SU-DHL-6 (cell line): Measurements from ENCODE around the gene OR2A25.

Experiments used
- H2AFZ ChIP-seq: fragments of 200-600 bp; sonication (generic); 2 replicates; pipeline ENCODE4 v1.6.1; 2014; ENCODE audit warnings: low read depth, mild to moderate bottlenecking, moderate library complexity, mixed read lengths, antibody characterized with exemption, low read length; ENCODE audit not compliant: severe bottlenecking
- H3F3A ChIP-seq: fragments of 200-600 bp; shearing (Covaris generic); 2 replicates; pipeline ENCODE4 v1.6.0; 2016; ENCODE audit warnings: antibody characterized with exemption, mild to moderate bottlenecking; ENCODE audit not compliant: insufficient read depth
- H3K27ac ChIP-seq: fragments of 200-600 bp; sonication (generic); 2 replicates; pipeline ENCODE4 v1.5.1; 2016; ENCODE audit warnings: low read depth, mild to moderate bottlenecking, low read length, moderate library complexity, mixed read lengths
- H3K27me3 ChIP-seq: fragments of 200-600 bp; sonication (generic), shearing (Covaris generic); 2 replicates; pipeline ENCODE4 v1.6.0; 2014; ENCODE audit warnings: mild to moderate bottlenecking, low read length
- H3K36me3 ChIP-seq: fragments of 200-600 bp; sonication (generic); 2 replicates; pipeline ENCODE4 v1.6.1; 2014; ENCODE audit warnings: mild to moderate bottlenecking, low read length, mixed read lengths
- H3K4me2 ChIP-seq: fragments of 300-600, 200-600 bp; shearing (Covaris generic), sonication (generic); 2 replicates; pipeline ENCODE4 v1.6.0; 2014; ENCODE audit warnings: low read length, low read depth, mild to moderate bottlenecking; ENCODE audit not compliant: poor library complexity, severe bottlenecking
- H3K4me3 ChIP-seq: fragments of 200-600 bp; sonication (generic); 2 replicates; pipeline ENCODE4 v1.5.1; 2014; ENCODE audit warnings: antibody characterized with exemption, low read length, mild to moderate bottlenecking, mixed read lengths; ENCODE audit not compliant: insufficient read depth, poor library complexity, severe bottlenecking
- H3K79me2 ChIP-seq: fragments of 200-600 bp; sonication (generic); 2 replicates; pipeline ENCODE4 v1.6.1; 2014; ENCODE audit warnings: mild to moderate bottlenecking, low read length, moderate library complexity; ENCODE audit not compliant: insufficient read depth
- H3K9ac ChIP-seq: fragments of 200-600 bp; sonication (generic); 2 replicates; pipeline ENCODE4 v1.7.0; 2014; ENCODE audit warnings: mild to moderate bottlenecking, low read length
- H3K9me2 ChIP-seq: fragments of 200-600 bp; sonication (generic); replicated peaks from 2 replicates; pipeline ENCODE4 v1.6.1; 2014; ENCODE audit warnings: low read length; ENCODE audit not compliant: insufficient read depth
- H3K9me3 ChIP-seq: fragments of 200-600 bp; sonication (generic); 2 replicates; pipeline ENCODE4 v1.6.1; 2014; ENCODE audit warnings: low read length, mixed read lengths; ENCODE audit not compliant: insufficient read depth
- H4K20me1 ChIP-seq: fragments of 200-600 bp; sonication (generic); 2 replicates; pipeline ENCODE4 v1.6.1; 2014; ENCODE audit warnings: low read depth, mild to moderate bottlenecking, antibody characterized with exemption, low read length, moderate library complexity, mixed read lengths
- EZH2phosphoT487 ChIP-seq: fragments of 200-600 bp; sonication (generic), shearing (Covaris generic); conservative IDR thresholded peaks from 2 replicates; pipeline ENCODE4 v1.6.1; 2018; ENCODE audit warnings: mild to moderate bottlenecking, antibody characterized with exemption, low read length, moderate library complexity, mixed read lengths
- TF ChIP-seq, protein P1 (sequence below): fragments of 200-600 bp; sonication (generic); IDR thresholded peaks from one replicate; pipeline ENCODE4 v1.5.1; 2017; ENCODE audit warnings: antibody characterized with exemption, mild to moderate bottlenecking, low read length, moderate library complexity; ENCODE audit not compliant: insufficient read depth, poor library complexity, severe bottlenecking

The OR2A25 gene

DNA sequence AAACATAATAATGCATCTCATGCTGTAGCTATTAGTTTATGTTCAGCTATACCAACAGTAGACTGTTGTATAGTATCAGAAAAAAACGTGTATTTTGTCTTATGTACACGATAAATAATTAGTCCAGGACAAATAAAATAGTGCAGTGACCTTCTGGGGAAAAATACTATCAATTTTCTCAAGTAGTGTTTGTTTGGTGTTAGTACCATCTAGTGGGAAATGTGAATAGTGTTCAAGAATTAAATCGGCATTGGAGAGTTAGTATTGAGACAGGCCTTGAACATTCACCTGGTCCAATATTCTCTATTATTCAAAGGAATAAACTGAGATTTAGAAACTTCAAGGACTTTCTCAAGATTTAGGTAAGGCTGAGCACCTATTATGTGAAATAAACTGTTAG, 42.5 kb upstream of the OR2A25 start:
- Histone ChIP-seq H3F3A (no peaks in the 10 kb centered on the region), H3K27me3 (no peaks in the 10 kb centered on the region), H3K27ac (no peak overlapping the region), H3K36me3 (no peaks in the 10 kb centered on the region), H3K9me3 (no peaks in the 10 kb centered on the region), H2AFZ (no peak overlapping the region), H3K4me2 (no peak overlapping the region), H3K79me2 (no peaks in the 10 kb centered on the region), H3K9me2 (no peaks in the 10 kb centered on the region), H4K20me1 (no peaks in the 10 kb centered on the region), H3K4me3 (no peak overlapping the region), H3K9ac (no peak overlapping the region)
- TF ChIP-seq, protein P1, sequence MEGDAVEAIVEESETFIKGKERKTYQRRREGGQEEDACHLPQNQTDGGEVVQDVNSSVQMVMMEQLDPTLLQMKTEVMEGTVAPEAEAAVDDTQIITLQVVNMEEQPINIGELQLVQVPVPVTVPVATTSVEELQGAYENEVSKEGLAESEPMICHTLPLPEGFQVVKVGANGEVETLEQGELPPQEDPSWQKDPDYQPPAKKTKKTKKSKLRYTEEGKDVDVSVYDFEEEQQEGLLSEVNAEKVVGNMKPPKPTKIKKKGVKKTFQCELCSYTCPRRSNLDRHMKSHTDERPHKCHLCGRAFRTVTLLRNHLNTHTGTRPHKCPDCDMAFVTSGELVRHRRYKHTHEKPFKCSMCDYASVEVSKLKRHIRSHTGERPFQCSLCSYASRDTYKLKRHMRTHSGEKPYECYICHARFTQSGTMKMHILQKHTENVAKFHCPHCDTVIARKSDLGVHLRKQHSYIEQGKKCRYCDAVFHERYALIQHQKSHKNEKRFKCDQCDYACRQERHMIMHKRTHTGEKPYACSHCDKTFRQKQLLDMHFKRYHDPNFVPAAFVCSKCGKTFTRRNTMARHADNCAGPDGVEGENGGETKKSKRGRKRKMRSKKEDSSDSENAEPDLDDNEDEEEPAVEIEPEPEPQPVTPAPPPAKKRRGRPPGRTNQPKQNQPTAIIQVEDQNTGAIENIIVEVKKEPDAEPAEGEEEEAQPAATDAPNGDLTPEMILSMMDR: no peak
- TF ChIP-seq EZH2phosphoT487: no peak

DNA sequence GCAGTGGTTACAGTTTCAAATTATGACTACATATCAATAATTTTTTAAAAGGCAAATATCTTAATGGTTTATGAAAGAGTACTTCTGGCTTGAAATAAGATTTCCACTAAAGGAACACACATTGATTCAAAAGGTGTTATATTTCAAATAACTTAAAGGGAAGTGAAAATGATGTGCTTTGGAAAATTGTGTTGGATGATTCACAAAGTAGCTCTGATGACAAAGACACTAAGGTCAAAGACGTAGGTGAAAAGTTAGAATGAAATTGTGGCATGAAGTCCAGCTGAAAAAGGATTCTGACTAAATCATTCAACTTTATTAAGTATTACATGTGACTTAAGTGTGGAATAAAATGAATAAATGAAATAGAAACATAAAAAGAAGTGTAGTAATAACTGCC, 41.6 kb upstream of the OR2A25 start:
- no peak overlapping the region for H2AFZ ChIP-seq
- H3K9me3 ChIP-seq: no peaks in the 10 kb centered on the region
- no peaks in the 10 kb centered on the region for H4K20me1 ChIP-seq
- no peaks in the 10 kb centered on the region for H3K9me2 ChIP-seq
- H3K27me3 ChIP-seq: no peaks in the 10 kb centered on the region
- no peaks in the 10 kb centered on the region for H3K36me3 ChIP-seq
- H3K27ac ChIP-seq: no peak overlapping the region
- H3K4me3 ChIP-seq: no peak overlapping the region
- no peaks in the 10 kb centered on the region for H3K79me2 ChIP-seq
- TF ChIP-seq EZH2phosphoT487: no peak
- TF ChIP-seq, protein P1: no peak
- no peaks in the 10 kb centered on the region for H3F3A ChIP-seq
- H3K9ac ChIP-seq: no peak overlapping the region
- H3K4me2 ChIP-seq: no peak overlapping the region

DNA sequence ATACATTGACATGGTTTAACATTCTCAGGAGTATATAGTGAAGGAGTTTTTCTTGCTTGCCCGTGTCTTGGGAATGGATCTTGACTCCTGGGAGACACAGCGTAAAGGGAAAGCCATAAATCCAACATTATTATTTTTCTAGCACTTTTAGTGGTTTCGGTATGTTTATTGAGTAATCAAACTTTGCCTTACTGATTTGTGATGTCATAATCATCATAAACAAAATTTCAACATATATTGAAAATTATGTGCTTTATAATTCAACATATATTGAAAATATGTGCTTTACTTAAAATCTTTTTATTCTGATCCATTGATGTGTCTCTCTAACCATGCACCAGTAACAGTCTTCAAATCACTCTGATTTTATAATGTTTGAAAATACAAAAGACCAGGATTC, 41.1 kb upstream of the OR2A25 start:
- H4K20me1 ChIP-seq: no peaks in the 10 kb centered on the region
- H3K4me3 ChIP-seq: no peak overlapping the region
- no peaks in the 10 kb centered on the region for H3K9me2 ChIP-seq
- H2AFZ ChIP-seq: no peak overlapping the region
- H3K27ac ChIP-seq: no peak overlapping the region
- no peaks in the 10 kb centered on the region for H3K36me3 ChIP-seq
- no peak overlapping the region for H3K4me2 ChIP-seq
- no peaks in the 10 kb centered on the region for H3K27me3 ChIP-seq
- H3K79me2 ChIP-seq: no peaks in the 10 kb centered on the region
- H3K9me3 ChIP-seq: no peaks in the 10 kb centered on the region
- H3K9ac ChIP-seq: no peak overlapping the region
- TF ChIP-seq, protein P1: no peak
- TF ChIP-seq EZH2phosphoT487: no peak
- H3F3A ChIP-seq: no peaks in the 10 kb centered on the region
